ENCODE results near the gene FBXL16.

Gene FBXL16

DNA sequence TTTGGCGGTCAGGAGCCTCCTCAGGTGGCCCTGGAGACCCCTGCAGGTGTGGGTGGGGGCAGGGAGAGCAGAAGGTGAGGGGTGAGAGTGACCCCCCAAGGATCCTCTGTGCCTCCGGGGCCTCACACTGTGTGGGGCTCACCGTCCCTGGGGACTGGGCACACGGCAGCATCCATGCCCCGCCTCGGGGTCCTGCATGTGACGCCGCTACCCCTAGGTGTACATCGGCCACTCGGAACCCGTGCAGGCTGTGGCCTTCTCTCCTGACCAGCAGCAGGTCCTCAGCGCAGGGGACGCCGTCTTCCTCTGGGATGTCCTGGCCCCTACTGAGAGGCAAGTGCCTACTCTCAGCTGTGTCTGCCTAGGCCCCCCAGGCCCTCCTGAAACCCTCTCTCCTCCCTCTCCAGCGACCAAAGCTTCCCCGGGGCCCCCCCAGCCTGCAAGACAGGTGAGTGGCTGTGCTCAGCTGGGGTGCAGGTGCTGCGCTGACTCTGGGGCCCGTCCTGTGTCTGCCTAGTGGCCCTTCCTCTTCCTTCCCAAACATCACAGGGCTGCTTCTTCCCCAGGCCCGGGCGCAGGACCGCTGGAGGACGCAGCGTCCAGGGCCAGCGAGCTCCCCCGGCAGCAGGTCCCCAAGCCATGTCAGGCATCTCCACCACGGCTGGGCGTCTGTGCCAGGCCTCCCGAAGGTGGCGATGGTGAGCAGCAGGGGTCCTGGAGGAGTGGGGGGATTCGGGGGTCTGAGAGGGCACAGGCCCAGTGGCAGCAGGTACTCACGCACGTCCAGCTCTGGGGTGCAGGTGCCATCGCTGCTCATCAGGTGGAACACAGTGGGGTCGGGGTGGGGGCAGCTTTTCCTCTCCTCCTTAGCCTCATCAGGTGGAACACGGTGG is 46.7 kb downstream of the FBXL16 start:
- no peak for DNase-seq

- DNase-seq, result no peak
Measured at GRCh38 chr16:657487-657886, 48.1 kb downstream of the FBXL16 start.

GRCh38 chr16:654034-654433 is 51.6 kb downstream of the FBXL16 start:
- no peak for DNase-seq

DNA sequence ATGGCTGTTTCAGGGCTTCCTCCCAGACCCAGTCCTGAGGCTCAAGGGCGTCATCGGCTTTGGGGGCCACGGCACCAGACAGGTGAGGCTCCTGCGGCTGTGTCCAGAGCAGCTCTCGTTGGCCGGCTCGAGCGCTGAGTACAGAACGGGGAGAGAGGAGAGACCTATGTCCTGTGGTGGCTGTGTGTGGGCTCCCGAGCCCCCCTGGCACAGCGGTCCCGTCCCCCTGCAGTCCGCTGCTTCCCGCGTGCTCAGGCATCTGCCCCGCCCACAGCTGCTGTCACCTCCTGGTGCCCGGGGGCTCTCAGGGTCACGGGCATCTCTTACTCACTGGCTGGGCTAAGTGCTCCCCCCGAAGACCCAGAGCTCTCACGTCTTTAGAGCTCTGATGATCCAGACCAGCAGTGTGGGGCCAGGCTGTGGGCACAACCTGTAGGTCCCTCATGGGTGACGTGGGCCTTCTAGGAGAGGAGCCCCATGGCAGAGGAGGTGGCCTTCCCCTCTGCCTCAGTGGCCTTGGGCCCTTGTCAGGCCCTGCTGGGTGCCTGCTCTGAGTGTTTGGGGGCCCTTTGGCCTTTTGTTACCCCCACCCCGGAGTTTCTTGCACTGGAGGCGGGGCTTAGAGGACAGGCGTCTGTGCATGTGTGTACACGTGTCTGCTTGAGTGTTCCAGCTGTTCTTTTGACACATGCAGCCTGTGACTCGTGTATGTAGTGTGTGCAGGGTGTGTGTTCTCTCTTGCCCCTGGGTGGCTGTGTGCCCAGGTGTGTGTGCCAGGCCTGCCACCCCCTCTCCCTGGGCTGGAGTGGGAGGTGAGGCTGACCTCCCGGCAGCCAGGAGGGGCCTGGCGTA is 52.9 kb downstream of the FBXL16 start:
- no peak for DNase-seq

DNA sequence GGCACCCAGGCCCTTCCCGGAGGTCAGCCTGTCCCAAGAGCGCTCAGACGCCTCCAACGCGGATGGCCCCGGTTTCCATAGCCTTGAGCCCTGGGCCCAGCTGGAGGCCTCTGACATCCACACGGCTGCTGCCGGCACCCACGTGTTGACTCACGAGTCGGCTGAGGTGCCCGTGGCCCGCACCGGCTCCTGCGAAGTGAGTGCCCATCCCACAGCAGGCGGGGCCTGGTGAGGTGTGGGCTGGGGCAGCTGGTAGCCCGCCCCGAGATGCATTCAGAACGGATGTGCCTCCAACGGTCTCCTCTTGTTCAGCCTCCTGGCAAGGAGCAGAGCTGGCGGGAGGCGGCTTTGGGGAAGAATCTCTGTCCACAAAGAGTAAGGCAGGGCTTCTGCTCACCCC is 53.8 kb downstream of the FBXL16 start:
- no peak for DNase-seq

- DNase-seq, result no peak
Measured at GRCh38 chr16:649631-650030, 56.0 kb downstream of the FBXL16 start.

- peak; percentile 90 to 91 for DNase-seq
Measured at GRCh38 chr16:648781-649589, 56.6 kb downstream of the FBXL16 start, which contains the start of gene WDR90. Gene WDR90, plus strand, starts transcription at chr16:649365. Its CDS starts 52 bp downstream, at chr16:649417.

DNA sequence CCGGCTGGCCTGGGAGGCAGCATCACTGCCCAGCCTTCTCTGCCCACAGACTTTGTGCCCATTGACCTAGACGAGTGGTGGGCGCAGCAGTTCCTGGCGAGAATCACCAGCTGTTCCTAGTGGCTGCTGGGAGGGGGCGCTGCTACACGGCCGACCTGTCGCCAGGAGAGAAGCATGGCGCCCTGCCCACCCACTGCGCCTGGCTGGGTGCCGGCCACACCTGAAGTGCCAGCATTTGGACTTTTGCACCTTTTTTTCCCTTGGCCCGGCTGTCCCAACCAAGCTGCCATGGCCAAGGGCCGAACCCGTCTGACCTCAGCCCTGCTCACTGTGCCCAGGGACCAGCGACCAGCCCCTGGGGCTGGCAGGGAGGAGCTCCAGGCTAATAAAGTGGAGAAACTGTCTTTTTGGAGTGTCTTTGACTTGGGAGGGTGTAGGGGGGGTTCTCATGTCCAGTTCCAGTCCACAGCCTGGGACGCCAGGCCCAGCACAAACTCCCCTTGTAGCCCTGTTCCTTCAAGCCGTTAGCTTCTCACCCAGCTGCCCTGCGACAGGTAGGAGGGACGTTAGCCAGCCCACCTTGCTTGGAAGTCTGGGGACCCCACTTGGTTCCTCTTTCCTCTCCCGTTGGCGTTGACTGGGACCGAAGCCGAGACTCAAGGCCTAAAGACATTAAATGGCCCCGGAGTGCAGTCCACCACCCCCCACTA is 57.4 kb downstream of the FBXL16 start:
- DNase-seq, result peak in 1 of 2 experiments; percentile 33

GRCh38 chr16:647173-647902 is 58.3 kb downstream of the FBXL16 start:
- DNase-seq, result no peak

- DNase-seq, result no peak
Measured at GRCh38 chr16:646679-647172, 58.9 kb downstream of the FBXL16 start.

GRCh38 chr16:645852-646678 is 59.5 kb downstream of the FBXL16 start:
- no peak for DNase-seq

DNA sequence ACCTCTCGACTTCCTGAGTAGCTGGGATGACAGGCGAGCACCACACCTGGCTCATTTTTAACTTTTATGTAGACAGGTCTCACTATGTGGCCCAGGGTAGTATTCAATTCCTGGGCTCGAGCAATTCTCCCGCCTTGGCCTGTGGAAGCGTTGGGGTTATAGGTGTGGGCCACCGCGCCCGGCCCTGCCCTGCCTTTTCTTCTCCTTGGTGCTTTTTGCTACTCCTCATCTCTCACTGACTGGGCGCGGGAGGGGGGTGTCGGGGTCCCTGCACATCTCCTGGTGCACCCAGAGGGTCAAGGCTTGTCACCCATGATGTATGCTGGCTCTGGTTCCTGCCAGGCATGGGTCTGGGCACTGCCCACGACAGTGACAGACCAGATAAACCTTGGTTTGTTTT is 61.0 kb downstream of the FBXL16 start:
- no peak for DNase-seq

DNA sequence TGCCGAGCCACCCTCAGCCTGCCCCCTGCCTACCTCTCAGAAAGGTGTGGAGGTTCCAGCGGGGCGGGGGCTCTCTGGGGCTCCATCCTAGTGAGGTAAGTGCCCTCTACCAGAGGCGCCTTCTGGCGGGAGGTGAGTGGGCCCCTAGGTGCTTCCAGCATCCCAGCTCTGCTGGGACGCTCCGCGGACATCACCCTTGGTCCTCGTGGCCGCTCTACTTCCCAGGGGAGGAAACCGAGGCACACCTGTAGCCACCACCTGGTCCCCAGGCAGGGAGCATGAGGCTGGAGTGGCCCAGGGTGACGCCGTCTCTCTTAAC is 62.6 kb downstream of the FBXL16 start:
- no peak for DNase-seq
